ENCODE results near the gene LFNG.
"Not testable (repeated sequence)": the region's sequence is repeated elsewhere in the genome, so short reads cannot be mapped to it uniquely, and the experiment has no call there.

LFNG gene

DNA sequence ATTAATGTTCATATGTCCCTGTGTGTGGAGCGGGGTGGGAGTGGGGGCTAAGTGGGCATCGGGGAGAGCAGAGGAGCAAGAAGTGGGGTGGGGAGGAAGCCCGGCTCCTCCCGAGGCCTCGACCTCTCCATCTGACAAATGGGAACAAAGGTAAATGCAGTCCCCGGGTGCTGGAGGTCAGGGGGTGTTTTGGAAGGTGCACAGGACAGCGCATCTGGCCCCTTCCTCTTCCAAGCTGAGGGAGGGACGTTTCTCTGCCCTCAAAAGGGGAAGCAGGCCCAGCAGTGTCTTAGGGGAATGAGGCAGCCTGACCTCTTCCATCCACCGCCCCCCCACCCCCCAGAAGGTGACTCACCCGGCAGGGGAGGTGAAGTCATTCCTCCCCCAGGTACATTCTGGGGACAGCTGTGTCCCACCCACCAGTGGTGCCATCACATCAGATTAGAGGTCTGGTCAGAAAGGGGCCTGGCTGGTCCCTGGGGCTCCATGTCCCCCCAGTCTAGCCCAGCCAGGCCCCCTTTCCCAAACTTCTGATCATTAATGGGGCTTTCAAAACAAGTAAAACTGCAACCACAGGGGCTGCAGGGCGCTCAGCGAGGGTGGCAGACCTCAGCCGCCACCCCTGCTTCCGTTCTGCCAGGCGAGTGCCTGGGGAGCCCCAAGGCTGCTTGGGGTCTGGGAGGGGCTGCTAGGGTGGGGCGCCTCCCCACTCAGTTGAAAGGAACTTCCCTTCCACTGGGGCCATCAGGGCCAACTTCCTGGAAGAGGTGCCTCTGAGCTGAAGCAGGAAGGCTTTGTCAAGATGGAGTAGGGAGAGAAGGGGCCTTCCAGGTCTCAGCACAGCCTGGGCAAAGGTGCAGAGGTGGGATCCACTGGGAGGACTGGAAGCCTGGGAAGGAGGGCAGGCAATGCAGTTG lies 10.8 kb downstream of the LFNG start:
- no peak for DNase-seq (ENCODE audit: low spot score)

DNA sequence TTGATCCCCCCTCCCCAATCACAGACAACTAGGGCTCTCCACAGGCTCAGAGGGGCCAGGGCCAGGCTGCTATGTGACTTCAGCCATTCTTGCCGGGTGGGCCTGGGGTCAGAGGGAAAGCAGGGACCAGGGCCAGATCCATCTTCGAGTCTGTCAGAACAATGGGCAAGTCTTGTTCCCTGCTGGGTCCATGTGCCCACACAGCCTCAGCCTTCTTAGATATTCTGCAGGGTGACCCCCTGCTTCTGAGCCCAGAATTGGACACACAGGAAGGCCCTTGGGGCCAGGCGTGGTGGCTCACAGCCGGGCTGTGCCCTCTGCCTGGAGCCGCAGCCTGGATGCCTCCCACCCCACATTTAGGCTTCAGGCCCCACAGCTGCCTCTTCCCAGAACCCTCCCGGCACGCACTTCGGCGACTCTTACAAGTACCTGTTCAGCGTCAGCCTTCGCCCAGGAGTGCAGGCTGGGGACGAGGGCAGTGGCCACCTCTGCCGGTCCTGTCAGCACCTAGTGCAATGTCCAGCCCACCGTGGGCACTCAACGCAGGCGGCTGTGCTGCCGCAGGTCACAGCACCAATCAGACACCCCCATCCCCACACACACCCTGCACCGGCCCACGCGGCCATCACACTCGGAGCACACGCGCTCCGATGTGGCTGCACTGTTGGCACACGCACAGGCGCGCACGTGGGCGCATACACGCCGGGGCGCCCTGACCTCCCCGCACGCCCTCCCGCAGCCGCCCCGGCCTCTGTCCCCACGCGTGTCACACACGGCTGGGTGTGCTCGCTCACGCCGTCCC lies 11.6 kb downstream of the LFNG start:
- DNase-seq (ENCODE audit: low spot score) = not testable (repeated sequence)

DNA sequence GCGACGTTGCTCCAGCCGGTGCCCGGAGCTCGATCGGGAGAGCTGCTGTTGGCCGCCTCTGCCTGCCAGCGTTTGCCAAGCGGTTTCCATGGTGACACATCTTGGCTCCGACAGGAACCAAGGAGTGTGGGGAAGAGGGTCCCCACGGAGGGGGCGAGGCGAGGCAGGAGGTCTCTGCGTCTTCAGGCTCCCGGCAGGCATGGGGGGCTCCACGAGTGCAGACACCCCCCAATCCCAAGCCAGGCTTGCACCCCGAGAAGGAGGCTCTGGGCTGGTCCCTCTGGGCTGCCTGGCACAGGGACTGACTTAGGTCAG lies 12.2 kb downstream of the LFNG start:
- DNase-seq (ENCODE audit: low spot score) = not testable (repeated sequence)

DNA sequence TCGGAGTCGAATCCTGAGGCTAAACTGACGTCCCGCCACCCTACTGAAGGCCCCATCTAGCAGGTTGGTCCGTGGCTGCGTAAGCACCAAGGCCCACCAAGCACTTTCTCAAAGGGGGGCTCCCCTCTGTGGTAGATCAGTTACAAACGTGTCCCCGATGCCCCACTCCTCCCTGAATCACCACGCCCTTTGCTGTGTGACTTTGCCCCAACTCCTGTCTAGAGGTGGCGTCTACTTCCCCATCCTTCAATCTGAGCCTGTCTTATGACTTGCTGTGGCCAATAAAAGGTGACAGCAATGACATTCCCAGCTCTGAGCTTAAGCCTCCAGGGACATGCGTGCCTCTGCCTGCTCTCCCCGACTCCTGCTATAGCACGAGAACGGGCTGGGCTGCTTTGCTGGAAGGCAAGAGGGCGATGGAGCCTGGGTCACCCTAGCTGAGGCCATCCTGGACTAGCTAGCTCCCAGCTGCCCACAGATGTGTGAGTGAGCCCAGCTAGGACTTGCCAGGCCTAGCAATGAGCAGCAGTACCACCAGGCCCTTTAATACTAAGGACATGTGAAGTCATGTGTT lies 12.7 kb downstream of the LFNG start:
- not testable (repeated sequence) for DNase-seq (ENCODE audit: low spot score)

DNA sequence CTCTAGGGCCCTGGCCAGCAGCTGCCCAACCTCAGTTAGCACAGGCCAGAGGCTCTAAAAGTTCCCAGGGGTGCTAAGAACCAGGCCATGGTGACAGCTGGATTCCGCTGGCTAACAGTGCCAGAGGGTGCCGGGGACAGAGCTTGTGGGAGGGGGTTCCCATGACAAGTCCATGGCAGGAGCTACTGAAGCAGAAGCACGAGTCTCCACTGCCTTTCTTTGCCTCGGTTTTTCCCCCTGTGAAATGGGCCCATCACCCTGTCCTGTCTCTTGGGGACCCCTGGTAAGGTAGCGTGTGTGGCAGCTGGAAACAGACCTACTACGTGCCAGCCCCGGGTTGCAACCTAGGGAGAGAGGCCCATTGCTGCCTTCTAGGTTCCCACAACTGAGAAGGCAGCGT lies 13.2 kb downstream of the LFNG start:
- not testable (repeated sequence) for DNase-seq (ENCODE audit: low spot score)

DNA sequence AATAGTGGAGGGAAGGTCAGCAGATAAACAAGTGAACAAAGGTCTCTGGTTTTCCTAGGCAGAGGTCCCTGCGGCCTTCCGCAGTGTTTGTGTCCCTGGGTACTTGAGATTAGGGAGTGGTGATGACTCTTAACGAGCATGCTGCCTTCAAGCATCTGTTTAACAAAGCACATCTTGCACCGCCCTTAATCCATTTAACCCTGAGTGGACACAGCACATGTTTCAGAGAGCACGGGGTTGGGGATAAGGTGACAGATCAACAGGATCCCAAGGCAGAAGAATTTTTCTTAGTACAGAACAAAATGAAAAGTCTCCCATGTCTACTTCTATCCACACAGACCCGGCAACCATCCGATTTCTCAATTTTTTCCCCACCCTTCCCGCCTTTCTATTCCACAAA lies 14.0 kb downstream of the LFNG start:
- DNase-seq (ENCODE audit: low spot score) = not testable (repeated sequence)

DNA sequence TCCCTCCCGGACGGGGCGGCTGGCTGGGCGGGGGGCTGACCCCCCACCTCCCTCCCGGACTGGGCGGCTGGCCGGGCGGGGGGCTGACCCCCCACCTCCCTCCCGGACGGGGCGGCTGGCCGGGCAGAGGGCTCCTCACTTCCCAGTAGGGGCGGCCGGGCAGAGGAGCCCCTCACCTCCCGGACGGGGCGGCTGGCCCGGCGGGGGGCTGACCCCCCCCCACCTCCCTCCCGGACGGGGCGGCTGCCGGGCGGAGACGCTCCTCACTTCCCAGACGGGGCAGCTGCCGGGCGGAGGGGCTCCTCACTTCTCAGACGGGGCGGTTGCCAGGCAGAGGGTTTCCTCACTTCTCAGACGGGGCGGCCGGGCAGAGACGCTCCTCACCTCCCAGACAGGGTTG lies 14.6 kb downstream of the LFNG start:
- DNase-seq (ENCODE audit: low spot score) = not testable (repeated sequence)

DNA sequence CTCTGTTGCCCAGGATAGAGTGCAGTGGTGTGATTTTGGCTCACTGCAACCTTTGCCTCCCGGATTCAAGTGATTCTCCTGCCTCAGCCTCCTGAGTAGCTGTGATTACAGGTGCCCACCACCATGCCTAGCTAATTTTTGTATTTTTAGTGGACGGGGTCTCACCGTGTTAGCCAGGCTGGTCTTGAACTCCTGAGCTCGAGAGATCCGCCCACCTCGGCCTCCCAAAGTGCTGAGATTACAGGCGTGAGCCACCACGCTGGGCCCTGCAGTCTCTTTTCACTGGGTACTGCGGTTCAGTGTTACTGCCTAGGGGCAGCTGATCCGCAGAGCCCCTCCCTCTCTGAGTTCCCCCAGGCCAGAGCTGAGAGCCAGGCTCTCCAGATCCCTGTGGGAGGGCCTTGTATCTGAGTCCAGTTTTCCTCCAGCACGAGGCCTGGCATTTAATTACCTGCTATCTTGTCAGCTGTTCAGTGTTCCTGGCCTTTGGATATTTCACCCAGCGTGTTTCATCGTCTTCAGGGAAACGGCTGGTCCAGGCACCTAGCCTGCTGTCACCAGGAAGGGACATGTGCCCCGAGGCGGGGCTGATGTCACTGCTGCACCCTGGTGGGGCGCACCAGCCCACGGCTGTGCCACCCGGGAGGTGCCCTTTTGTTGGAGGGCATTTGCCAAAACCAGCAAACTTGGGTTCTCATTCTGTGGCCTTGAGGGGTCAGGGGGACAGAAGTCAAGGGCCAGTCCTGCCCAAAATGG lies 16.5 kb downstream of the LFNG start:
- DNase-seq (ENCODE audit: low spot score) = not testable (repeated sequence)

DNA sequence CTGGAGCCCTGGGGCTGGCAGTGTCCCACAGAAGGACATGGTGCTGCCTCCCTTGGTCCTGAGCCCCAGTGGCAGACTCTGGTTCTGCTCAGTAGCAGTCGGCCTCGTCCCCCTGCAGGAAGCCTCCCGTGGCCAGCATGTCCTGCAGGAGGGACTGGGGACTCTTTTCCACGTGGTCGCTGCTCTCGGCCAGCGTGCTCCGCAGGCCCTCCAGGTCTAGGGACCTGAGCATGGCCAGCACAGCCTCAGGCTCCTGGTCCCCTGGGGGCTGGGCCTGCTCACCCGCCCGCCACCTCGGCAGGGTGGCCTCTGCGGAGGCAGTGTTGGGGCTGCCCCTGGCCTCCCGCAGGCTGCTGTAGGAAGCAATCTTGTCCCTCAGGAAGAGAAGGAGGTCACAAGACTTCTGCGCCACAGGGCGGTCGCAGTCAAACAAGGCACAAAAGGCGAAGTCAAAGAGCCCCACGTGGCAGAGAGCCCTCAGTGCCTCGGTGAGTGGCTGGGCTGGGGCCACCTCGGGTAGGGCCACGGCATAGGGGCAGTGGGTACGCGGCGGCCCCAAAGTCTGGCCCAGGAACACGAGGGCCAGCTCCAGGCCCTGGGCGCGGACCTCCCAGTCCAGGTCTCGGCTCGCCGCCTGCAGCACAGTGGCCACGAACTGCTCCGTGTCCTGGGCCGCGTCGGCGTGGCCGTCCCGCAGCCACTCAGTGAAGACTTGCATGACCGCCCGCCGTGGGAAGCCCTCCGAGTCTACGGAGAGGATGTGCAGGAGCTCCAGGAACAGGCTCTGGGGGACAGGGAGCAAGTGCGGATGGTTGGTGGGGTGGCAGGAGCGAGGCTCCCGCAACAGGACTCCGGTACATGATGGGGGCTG lies 18.6 kb downstream of the LFNG start:
- no peak for DNase-seq (ENCODE audit: low spot score)

DNA sequence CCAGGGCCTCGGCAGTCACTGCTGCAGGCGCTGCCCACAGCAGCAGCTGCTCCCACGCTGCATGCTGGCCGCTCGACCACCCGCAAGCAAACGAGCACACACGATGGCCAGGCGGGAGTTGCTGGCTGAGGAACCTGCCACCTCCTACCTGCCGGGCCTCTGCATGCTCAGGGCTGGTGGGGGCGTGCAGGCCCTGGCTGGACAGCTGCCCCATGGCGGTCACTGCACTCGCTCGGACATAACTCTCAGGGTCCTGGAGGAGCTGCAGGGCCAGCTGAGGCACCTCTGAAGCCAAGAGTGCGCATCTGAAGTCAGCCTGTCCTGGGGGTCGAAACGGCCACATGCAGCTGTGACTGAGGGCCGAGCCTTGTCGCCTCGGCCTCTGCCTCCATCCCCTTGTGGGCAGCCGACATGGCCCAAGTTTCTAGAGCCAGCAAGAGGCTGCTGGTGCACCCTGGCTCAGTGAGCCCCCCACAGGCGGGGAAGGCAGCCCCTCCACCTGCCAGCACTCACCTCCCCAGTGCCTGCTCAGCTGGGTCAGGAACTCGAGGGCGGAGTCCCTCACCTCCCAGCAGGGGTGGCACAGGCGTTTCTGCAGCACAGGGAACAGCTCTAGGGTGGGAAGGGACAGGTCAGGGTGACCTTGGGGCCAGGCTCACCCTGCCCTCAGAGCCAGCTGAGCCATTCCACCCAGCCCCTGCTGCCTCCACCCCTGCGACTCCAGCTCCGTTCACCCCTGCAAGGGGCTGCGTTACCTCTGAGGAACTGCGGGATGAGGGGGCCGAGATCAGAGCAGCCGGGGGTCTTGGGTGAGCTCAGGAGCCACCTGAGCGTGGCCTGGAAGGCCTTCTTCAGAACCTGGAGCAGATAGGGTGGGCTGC lies 19.7 kb downstream of the LFNG start:
- DNase-seq (ENCODE audit: low spot score) = no peak

DNA sequence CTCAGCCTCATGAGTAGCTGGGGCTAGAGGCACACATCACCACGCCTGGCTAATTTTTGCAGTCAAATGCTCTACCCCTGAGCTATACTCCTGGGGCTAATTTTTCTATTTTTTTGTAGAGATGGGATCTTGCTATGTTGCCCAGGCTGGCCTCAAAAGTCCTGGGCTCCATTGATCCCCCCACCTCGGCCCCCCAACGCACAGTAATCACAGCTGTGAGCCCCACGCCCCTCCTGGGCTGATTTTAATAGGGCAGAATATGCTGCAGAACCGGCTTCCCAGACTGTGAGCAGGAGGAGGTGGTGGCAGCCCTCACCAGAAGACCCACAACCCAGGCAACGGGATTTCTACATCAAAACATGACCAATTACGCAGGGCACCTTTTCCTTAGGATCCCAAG lies 20.6 kb downstream of the LFNG start:
- DNase-seq (ENCODE audit: low spot score) = no peak

DNA sequence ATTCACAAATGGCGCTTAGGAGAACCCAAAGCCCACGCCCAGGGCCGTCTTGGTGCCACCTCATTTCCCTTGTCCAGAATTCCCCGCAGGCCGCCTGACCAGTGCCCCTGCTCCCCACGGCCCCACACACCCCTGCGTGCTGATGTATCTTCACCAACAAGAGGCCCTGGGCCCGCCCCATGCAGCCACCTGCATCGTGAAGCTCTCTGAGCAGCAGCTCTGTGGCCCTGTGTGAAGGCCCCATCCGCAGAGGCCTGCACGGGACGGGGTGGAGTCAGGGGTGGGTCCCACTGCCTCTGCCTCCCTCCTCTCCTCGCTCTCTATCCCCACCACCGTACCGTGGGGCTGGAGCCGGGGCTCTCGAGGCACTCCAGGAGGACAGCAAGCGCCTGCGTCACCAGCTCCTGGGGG lies 21.1 kb downstream of the LFNG start:
- no peak for DNase-seq (ENCODE audit: low spot score)

DNA sequence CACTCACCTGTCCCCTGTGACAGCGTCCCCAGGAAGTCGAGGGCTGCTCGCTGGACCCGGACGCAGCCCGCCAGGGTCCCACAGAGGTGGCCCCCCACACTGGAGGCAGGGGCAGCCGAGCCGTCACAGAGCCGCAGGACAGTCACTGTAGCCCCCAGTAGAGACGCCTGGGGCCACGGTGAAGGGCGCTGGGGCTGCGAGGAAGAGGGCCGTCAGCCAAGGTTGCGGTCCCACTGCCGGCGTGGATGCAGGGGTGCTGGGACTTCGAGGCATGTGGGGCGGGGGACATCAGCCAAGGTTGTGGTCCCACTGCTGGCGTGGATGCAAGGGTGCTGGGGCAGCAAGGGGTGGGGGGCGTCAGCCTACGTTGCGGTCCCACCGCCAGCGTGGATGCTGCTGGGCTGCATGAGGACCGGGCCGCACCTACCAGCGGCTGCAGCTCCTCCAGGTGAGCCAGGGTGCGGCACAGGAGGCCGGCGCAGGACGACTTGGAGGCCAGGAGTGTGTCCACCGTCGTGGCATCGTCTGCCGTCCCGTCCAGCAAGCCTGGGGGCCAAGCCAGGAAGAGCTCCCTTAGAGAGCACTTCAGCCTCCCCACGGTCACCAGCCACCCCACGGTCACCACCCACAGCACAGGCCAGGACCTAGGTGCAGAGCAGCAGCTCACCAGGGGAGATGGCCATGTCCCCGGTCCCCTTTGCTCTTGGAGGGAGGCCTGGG lies 21.9 kb downstream of the LFNG start:
- no peak for DNase-seq (ENCODE audit: low spot score)

DNA sequence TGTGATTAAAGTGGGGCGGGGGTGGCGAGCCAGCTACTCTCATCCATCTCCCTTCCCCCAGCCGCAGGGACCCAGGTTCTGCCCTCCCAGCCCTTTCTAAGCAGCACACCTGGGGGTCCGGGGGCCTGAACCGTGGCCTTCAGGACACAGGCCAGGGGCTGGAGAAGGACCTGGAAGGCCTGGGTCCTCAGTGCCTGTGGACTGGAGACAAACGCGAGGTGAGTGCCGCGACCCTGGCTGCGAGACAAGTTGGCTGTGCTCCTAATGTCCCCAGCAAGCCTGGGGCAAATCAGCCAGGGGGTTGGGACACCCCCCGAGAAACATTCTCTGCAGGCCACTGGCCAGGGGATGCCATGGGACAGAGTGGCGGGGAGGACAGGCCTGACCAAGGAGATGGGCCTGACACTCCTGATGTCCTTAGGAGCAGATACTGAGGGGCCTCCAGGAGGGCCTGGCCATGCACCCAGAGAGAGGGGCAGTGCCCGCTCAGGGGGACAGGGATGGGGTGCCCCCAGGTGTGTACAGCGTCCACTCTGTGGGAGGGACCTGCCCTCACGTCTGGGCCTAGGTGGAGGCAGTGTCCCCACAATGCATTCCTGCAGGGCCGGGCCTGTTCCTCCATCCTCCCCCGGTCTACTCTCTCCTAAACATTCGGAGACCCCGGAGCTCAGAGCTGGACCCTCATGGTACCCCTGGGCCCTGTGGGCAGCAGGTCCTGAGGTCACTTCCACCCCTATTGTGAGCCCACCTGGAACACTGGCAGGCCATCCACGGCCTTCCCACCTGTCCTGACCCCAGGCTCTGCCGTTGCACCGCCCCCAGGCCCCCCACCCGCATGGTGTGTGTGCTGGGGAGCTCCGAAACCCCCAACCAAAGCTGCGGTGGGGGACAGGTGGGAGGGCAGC lies 22.7 kb downstream of the LFNG start:
- DNase-seq (ENCODE audit: low spot score) = no peak

DNA sequence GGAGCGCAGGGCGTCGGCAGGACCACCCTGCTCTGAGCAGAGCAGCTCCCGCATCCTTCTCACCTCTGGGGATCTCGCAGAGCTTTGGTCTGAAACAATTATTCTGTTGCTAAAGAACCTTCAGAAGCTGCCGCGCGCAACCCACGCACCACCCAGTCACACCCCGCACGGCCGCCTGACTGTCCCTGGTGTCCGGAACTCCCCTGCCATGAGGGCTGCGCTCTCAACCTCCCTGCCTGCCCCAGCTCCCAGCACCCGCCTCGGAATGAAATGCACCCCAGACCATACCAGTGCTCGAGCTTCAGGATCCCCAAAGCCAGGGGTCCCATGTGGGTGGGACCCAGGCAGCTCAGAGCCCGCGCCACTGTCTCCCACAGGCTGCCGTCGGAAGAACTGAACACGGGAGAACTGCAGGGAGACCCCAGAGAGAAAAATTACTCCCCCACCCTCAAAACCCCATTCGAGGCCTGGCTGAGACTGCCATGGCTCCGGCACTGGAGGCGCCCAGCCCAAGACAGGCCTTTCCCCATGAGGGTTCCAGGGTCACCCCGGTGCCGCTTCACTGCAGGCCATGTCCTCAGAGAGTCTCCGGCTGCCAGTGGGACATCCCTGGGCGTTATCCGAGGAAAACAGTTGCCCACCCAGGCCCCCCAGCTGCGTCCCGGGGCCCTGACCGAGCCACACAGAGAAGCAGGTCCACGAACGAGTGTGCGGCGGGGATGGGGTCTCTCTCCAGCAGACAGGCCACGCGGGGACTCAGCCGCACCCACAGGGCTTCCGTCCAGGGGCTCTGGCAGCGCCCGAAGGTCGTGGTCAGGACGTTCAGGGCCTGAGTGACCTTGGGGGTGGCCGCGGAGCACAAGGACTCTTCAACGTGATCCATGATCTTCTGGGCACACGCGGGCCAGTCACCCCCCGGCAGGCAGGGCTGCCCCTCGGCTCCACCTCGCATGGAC lies 23.6 kb downstream of the LFNG start:
- no peak for DNase-seq (ENCODE audit: low spot score)

DNA sequence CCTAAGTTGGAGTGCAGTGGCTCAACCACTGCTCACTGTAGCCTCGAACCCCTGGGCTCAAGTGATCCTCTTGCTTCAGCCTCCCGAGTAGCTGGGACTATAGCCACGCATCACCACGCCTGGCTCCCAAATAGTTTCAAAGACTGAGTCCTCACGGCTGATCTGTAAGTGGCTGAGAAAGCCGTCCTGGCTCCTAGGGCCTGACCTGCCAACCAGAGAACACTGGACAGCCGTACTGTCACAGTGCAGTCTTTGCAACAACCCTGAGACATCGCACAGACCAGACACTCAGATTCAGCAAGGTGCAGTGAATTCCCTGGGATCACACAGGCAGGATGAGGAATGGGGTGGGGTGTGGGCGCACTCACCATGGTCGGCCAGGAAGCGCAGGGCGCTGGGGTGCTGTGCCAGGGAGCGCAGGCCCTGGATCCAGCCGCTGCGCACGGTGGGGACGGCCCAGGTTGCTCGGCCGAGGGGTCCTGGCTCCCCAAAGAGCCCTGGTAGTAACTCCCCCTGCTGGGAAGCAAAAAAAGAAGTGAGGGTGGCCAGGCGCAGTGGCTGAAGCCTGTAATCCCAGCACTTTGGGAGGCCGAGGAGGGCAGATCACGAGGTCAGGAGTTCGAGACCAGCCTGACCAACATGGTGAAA lies 25.1 kb downstream of the LFNG start:
- no peak for DNase-seq (ENCODE audit: low spot score)

Measured in RKO (cell line).